DMS 273 (cell line): ENCODE results near the gene CCNG2.
A peak's percentile ranks its signal among the peaks of the same experiment; 100 is the strongest.
"Not testable (repeated sequence)": the region's sequence is repeated elsewhere in the genome, so short reads cannot be mapped to it uniquely, and the experiment has no call there.

Source experiments
- DNase-seq: peaks from one replicate; lab custom pipeline; 2025; ENCODE audit not compliant: unreplicated experiment; lab: John Stamatoyannopoulos, UW

The CCNG2 gene, protein sequence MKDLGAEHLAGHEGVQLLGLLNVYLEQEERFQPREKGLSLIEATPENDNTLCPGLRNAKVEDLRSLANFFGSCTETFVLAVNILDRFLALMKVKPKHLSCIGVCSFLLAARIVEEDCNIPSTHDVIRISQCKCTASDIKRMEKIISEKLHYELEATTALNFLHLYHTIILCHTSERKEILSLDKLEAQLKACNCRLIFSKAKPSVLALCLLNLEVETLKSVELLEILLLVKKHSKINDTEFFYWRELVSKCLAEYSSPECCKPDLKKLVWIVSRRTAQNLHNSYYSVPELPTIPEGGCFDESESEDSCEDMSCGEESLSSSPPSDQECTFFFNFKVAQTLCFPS

GRCh38 chr4:77156912-77157858, at the start of gene CCNG2:
Gene CCNG2, plus strand, starts transcription at chr4:77157207. Its CDS starts 1,326 bp downstream, at chr4:77158533.
- peak; percentile 97 for DNase-seq

DNA sequence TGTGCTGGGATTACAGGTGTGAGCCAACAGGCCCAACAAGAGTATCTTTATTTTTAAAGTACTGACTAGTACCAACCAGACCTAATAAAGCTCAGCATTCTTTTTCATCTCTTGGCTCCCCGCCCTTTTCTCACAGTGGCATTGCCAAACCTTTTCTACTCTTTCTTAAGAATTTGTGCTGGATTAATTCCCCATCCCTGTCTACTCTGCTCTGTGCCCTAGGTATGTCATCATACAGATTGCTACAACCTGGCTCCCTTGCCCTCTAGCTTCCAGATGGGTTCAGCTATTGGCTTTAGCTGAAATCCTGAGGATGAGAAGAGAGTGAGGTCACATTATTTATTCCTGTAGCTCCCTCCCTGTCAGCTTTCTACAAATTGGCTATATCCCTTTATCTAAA, 46.3 kb upstream of the CCNG2 start:
- DNase-seq: no peak

- no peak for DNase-seq
Measured at GRCh38 chr4:77113069-77113468, 43.9 kb upstream of the CCNG2 start.

- DNase-seq: peak; percentile 1
Measured at GRCh38 chr4:77117721-77118120, 39.3 kb upstream of the CCNG2 start.

DNA sequence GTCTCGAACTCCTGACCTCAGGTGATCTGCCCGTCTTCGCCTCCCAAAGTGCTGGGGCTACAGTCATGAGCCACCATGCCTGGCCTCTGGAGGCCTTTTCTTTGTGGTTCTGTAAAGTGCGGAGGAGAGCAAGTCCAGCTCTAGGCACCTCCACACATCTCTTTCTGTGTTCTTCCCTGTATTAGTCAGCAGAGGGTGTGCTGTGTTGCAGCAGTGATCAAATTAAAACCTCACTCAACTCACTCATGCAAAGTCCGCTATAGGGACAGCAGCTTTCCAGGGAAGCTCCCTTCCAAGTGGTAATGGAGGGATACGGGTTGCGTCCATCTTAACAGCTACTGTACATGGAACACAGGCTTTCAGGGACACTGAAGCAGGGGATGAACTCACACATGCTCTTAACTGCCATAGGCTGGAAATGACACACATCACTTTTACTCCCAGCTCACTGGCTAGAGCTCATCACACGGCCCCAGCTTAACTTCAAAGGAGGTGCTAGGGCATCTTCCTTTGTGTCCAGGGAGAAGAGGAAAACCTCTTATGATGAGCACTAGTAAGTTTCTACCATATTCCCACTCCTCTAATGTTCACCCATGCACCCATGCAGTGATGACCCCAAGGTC, 36.0 kb upstream of the CCNG2 start:
- no peak for DNase-seq

GRCh38 chr4:77121736-77122240, 35.2 kb upstream of the CCNG2 start:
- no peak for DNase-seq

GRCh38 chr4:77122656-77123055, 34.4 kb upstream of the CCNG2 start:
- no peak for DNase-seq

DNA sequence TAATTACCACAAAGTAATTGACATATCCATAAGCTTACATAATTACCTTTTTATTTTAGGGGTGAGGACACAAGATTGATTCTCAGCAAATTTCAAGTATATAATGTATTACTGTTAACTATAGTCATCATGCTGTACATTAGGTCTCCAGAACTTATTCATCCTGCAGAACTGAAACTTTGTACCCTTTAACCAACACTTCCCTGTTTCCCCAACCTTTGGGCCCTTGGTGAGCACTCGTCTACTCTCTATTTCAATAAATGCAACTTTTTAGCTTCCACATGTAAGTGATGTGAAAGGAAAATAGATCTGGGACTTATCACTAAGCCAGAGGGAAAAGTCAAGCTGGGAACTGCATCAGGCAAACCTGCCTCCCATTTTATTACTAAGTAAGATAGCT, 33.6 kb upstream of the CCNG2 start:
- no peak for DNase-seq

GRCh38 chr4:77124576-77124975, 32.4 kb upstream of the CCNG2 start:
- no peak for DNase-seq

DNA sequence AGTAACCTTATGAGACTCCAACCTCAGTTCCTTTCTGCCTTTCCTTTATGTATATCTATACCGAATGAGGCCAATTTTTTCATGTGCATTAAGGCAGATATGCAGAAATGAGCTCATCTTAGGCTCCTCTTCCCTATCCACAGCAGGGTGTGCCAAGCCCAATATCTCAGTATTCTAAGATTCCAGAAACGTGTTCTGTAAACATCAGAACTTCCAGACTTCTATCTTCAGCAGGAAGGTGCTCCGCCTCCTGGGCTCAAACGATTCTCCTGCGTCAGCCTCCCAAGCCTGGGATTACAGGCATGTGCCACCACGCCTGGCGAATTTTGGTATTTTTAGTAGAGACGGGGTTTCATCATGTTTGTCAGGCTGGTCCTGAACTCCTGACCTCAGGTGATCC, 31.0 kb upstream of the CCNG2 start:
- no peak for DNase-seq

GRCh38 chr4:77126809-77127208, 30.2 kb upstream of the CCNG2 start:
- DNase-seq: no peak

GRCh38 chr4:77127215-77127614, 29.8 kb upstream of the CCNG2 start:
- no peak for DNase-seq

GRCh38 chr4:77127837-77128621, 29.0 kb upstream of the CCNG2 start:
- peak; percentile 54 for DNase-seq

DNA sequence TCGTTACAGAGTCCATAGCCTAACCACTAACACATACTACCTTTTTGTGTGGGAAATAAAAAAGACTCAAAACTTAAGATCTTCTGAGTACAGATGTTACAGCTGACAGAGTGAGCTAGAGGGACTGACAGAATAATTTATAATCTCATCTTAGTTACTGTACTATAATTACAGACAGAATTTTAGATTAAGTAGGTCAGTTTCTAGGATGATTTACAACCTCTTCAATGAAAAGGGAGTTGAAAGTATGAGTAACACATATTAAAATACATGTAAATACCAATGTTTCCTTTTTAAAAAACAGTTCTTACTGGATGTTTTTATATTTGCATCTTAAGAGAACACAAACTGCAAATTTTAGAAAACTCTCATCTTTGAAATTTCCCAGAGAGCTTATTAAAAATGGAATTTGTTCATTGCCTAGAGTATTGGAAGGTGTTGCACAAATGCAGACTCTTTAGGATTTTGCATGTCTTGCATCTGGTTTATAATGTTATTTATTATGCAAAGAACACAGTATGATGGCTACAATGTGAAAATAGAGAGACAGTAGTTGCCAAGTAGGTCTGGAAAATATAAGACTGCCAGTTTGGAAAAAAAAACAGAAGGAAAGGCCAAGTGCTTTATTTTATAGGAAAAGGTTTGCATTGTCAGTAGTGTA, 24.2 kb upstream of the CCNG2 start:
- DNase-seq: no peak

DNA sequence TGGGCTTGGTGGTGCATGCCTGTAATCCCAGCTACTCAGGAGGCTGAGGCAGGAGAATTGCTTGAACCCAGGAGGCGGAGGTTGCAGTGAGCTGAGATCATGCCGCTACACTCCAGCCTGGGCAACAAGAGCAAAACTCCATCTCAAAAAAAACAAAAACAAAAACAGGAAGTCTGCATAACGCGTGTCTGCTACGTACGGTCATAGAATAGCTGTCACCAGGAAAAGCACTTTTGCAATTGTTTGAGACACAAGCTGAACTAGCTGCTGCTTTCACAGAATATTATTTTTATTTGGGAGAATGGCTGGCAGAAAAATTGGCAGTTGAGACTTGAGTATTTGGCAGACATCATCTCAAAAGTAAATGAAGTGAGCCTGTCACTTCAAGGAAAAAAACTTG, 19.6 kb upstream of the CCNG2 start:
- not testable (repeated sequence) for DNase-seq

DNA sequence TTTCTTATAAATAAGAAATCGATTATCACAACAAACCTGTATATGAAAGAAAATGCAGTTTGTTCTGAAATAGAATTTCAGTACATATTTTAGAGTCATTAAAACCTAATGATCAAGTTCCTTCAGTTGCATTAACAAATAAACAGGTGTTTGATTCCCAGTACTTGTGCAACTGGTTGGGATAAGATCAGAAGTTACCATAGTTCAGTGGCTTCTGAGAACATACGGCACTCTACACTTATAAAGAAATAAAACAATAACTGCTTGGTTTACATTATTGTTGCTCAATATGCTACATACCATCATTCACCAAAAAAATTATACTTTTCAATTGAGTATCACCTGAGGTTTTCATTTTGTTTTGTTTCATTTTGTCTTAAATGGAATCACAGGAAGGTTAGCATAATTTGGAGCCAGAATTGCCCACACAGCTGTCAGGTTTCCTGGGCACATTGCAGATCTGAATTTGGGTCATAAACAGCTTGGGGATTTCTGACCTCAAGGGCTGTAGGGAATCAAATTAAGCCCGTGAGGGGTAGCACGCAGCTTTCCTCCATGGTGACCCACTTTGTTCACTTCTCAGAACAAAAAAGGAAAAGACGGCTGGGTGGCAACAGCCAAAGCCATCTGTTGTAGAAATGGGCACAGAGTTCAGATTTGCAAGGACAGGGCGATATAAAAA, 14.9 kb upstream of the CCNG2 start:
- peak; percentile 25 for DNase-seq

GRCh38 chr4:77142646-77143028, 14.4 kb upstream of the CCNG2 start:
- no peak for DNase-seq

DNA sequence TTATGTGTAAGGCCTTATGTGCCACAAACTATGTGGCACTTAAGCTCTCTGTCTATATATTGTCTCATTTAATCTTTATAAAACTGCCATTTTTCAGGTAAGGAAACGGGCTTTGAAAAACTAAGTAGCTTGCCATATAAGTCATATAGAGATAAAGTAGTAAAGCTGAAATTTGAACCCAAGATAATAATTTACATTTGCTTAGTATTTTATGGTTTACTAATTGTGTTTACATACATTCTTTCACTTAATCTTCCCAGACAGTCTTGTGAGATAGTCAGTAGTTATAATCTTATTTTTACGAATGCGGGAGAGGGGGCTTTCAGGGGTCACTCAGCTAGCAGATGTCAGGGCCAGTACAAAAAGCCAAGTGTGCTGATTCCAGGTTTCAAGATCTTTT, 13.9 kb upstream of the CCNG2 start:
- no peak for DNase-seq

DNA sequence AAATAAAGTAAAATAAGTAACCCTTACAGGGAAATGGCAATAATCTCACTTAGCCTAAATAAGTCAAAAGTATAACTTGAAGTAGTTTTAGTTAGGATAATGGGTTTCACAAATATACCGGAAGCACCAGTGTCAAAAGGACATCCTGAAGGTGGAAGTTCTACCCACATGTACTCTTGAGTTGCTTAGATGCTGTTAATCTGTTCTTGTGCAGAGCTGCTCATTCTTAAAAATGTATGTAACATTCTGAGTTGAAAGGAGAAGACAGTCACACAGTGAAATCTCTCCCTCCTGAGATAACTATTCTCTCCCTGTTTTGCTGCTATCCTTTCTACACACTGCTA, 11.2 kb upstream of the CCNG2 start:
- no peak for DNase-seq
